IMR-90 (cell line): ENCODE measurements around the gene CTDP1. TPM values are rescaled to one million over a fixed set of nuclear protein-coding genes. Genes with fewer than 3 reads are reported as not detected.

Experiments used
- ATAC-seq: fragments of 200-7000 bp; cut with Tn5 transposase; 2 replicates; pipeline ENCODE4 v1.9.1; 2020; ENCODE audit warnings: low read depth, mild to moderate bottlenecking, moderate library complexity
- BruUV-seq: library from RNA; stranded (reverse); fragments of 400-500 nt; replicated peaks from 2 replicates; lab custom pipeline; 2021; lab: Mats Ljungman, UMichigan
- CTCF ChIA-PET: fragments of 300-600 bp; formaldehyde crosslinking; extraction: SDS; loops from one replicate; lab custom pipeline; 2021; ENCODE audit warnings: antibody characterized with exemption; lab: Yijun Ruan, JAX
- POLR2A ChIA-PET: fragments of 300-600 bp; sonication (Branson Sonifier 250); formaldehyde crosslinking; loops from one replicate; lab custom pipeline; 2022; ENCODE audit warnings: antibody characterized with exemption; ENCODE audit not compliant: unreplicated experiment; lab: Charles Lee
- DNase-seq: peaks from one replicate; pipeline ENCODE4 v3.0.0; 2013
- H2AFZ ChIP-seq: replicated peaks from 2 replicates; pipeline ENCODE3; 2013; ENCODE audit warnings: low read length, mild to moderate bottlenecking; ENCODE audit not compliant: poor library complexity
- H2AK5ac ChIP-seq: 2 replicates; pipeline ENCODE4 v1.6.1; 2013; ENCODE audit warnings: low read depth, low read length, inconsistent platforms
- H2AK9ac ChIP-seq: replicated peaks from 2 replicates; pipeline ENCODE3; 2013; ENCODE audit warnings: mild to moderate bottlenecking, low read depth, low read length, moderate library complexity; ENCODE audit not compliant: poor library complexity
- H2BK120ac ChIP-seq: 2 replicates; pipeline ENCODE4 v1.6.1; 2013; ENCODE audit warnings: low read depth, low read length, inconsistent platforms
- H2BK15ac ChIP-seq: 3 replicates; pipeline ENCODE4 v1.6.1; 2013; ENCODE audit warnings: low read depth, low read length, inconsistent platforms
- H2BK20ac ChIP-seq: 2 replicates; pipeline ENCODE4 v1.6.1; 2013; ENCODE audit warnings: low read depth, mild to moderate bottlenecking, inconsistent platforms, low read length, moderate library complexity
- H2BK5ac ChIP-seq: 2 replicates; pipeline ENCODE4 v1.6.1; 2013; ENCODE audit warnings: mild to moderate bottlenecking, low read depth, low read length, inconsistent platforms; ENCODE audit not compliant: poor library complexity, severe bottlenecking
- H3K14ac ChIP-seq: replicated peaks from 2 replicates; pipeline ENCODE4 v1.6.1; 2013; ENCODE audit warnings: low read depth, low read length, inconsistent platforms
- H3K18ac ChIP-seq: 2 replicates; pipeline ENCODE4 v1.6.1; 2013; ENCODE audit warnings: low read depth, low read length, control low read depth
- H3K23ac ChIP-seq: 2 replicates; pipeline ENCODE4 v1.6.1; 2013; ENCODE audit warnings: low read depth, low read length, inconsistent platforms
- H3K27ac ChIP-seq: 2 replicates; pipeline ENCODE4 v1.5.1; 2013; ENCODE audit warnings: mild to moderate bottlenecking, control low read depth, low read length; ENCODE audit not compliant: insufficient read depth
- H3K27me3 ChIP-seq: 2 replicates; pipeline ENCODE4 v1.6.1; 2013; ENCODE audit warnings: low read length; ENCODE audit not compliant: control insufficient read depth, insufficient read depth
- H3K36me3 ChIP-seq: 2 replicates; pipeline ENCODE4 v1.6.1; 2013; ENCODE audit warnings: low read length, mixed read lengths; ENCODE audit not compliant: control insufficient read depth, insufficient read depth
- H3K4ac ChIP-seq: 2 replicates; pipeline ENCODE4 v1.6.1; 2013; ENCODE audit warnings: low read depth, low read length, inconsistent platforms
- H3K4me1 ChIP-seq: 2 replicates; pipeline ENCODE4 v1.6.1; 2013; ENCODE audit warnings: low read length, mixed read lengths; ENCODE audit not compliant: control insufficient read depth, insufficient read depth
- H3K4me2 ChIP-seq: 2 replicates; pipeline ENCODE4 v1.6.1; 2013; ENCODE audit warnings: low read depth, mild to moderate bottlenecking, control low read depth, low read length, moderate library complexity
- H3K4me3 ChIP-seq: 2 replicates; pipeline ENCODE4 v1.5.1; 2013; ENCODE audit warnings: low read depth, mild to moderate bottlenecking, control low read depth, low read length, moderate library complexity; ENCODE audit not compliant: insufficient read depth
- H3K56ac ChIP-seq: 2 replicates; pipeline ENCODE4 v1.6.1; 2013; ENCODE audit warnings: low read length, inconsistent platforms; ENCODE audit not compliant: insufficient read depth; ENCODE audit errors: extremely low read depth
- H3K79me1 ChIP-seq, 2 experiments: 2 replicates each; pipeline ENCODE4 v1.6.1; 2013; ENCODE audit warnings: low read length in 2 of 2, inconsistent platforms in 1 of 2, low read depth in 1 of 2
- H3K9ac ChIP-seq: 2 replicates; pipeline ENCODE4 v1.6.1; 2013; ENCODE audit warnings: low read depth, low read length, control low read depth
- H3K9me1 ChIP-seq: 2 replicates; pipeline ENCODE4 v1.6.1; 2013; ENCODE audit warnings: low read length, inconsistent platforms; ENCODE audit not compliant: insufficient read depth
- H3K9me3 ChIP-seq: 2 replicates; pipeline ENCODE4 v1.6.1; 2013; ENCODE audit warnings: low read length; ENCODE audit not compliant: control insufficient read depth, insufficient read depth
- H4K20me1 ChIP-seq: 2 replicates; pipeline ENCODE4 v1.6.1; 2013; ENCODE audit warnings: low read length, inconsistent platforms; ENCODE audit not compliant: insufficient read depth
- H4K5ac ChIP-seq: 2 replicates; pipeline ENCODE4 v1.6.1; 2013; ENCODE audit warnings: mild to moderate bottlenecking, low read depth, low read length, control low read depth
- H4K8ac ChIP-seq, 2 experiments: 2 replicates each; pipeline ENCODE4 v1.6.1; 2013; ENCODE audit warnings: low read depth in 2 of 2, low read length in 2 of 2, control low read depth in 1 of 2, inconsistent platforms in 1 of 2
- H4K91ac ChIP-seq: 2 replicates; pipeline ENCODE4 v1.6.1; 2013; ENCODE audit warnings: low read depth, low read length, inconsistent platforms; ENCODE audit not compliant: insufficient read depth
- BHLHE40 ChIP-seq: fragments of 150-350 bp; IDR thresholded peaks from 2 replicates; pipeline ENCODE4 v1.6.1; 2016; ENCODE audit warnings: mild to moderate bottlenecking, low read depth, low read length
- CEBPB ChIP-seq: IDR thresholded peaks from 2 replicates; pipeline ENCODE4 v1.6.1; 2012; ENCODE audit warnings: low read depth, low read length, improper control_type of control experiment
- CHD1 ChIP-seq: IDR thresholded peaks from 2 replicates; pipeline ENCODE4 v1.6.1; 2012; ENCODE audit warnings: low read depth, low read length, improper control_type of control experiment
- CTCF ChIP-seq: conservative IDR thresholded peaks from 2 replicates; pipeline ENCODE4 v1.5.1; 2012; ENCODE audit warnings: mild to moderate bottlenecking, low read depth, low read length, improper control_type of control experiment
- ELK1 ChIP-seq: fragments of 150-350 bp; IDR thresholded peaks from 2 replicates; pipeline ENCODE4 v1.6.1; 2016; ENCODE audit warnings: low read depth, mild to moderate bottlenecking, low read length, moderate library complexity, borderline replicate concordance
- FOS ChIP-seq: fragments of 150-350 bp; IDR thresholded peaks from 2 replicates; pipeline ENCODE4 v1.6.1; 2016; ENCODE audit warnings: low read depth, low read length
- MAFK ChIP-seq: IDR thresholded peaks from 2 replicates; pipeline ENCODE4 v1.6.1; 2012; ENCODE audit warnings: low read depth, low read length, improper control_type of control experiment
- MAZ ChIP-seq: IDR thresholded peaks from 2 replicates; pipeline ENCODE4 v1.6.1; 2012; ENCODE audit warnings: low read depth, mild to moderate bottlenecking, low read length, improper control_type of control experiment, moderate library complexity, borderline replicate concordance
- NFE2L2 ChIP-seq: fragments of 150-350 bp; IDR thresholded peaks from 2 replicates; pipeline ENCODE4 v1.6.1; 2016; ENCODE audit warnings: low read depth, mild to moderate bottlenecking, low read length
- POLR2A ChIP-seq: IDR thresholded peaks from 2 replicates; pipeline ENCODE4 v1.6.1; 2012; ENCODE audit warnings: mild to moderate bottlenecking, low read depth, low read length
- RAD21 ChIP-seq: IDR thresholded peaks from 2 replicates; pipeline ENCODE4 v1.6.1; 2012; ENCODE audit warnings: low read length, improper control_type of control experiment
- RCOR1 ChIP-seq: IDR thresholded peaks from 2 replicates; pipeline ENCODE4 v1.6.1; 2012; ENCODE audit warnings: mild to moderate bottlenecking, low read length, improper control_type of control experiment; ENCODE audit not compliant: insufficient replicate concordance
- RFX5 ChIP-seq: IDR thresholded peaks from 2 replicates; pipeline ENCODE4 v1.8.0; 2012; ENCODE audit warnings: low read depth, mild to moderate bottlenecking, low read length, moderate library complexity
- SMC3 ChIP-seq: fragments of 150-350 bp; IDR thresholded peaks from 2 replicates; pipeline ENCODE4 v1.6.1; 2016; ENCODE audit warnings: low read depth, mild to moderate bottlenecking, antibody characterized with exemption, low read length, moderate library complexity
- USF2 ChIP-seq: fragments of 150-350 bp; IDR thresholded peaks from 2 replicates; pipeline ENCODE4 v1.6.1; 2017; ENCODE audit warnings: mild to moderate bottlenecking, antibody characterized with exemption, low read length, low read depth
- WGBS, 2 experiments: methylation state at CpG; one replicate each; pipeline versions ENCODE4 v1.1.5 to v1.1.7; 2013; ENCODE audit warnings: missing lambda C conversion rate in 2 of 2; ENCODE audit not compliant: insufficient read length in 1 of 2; ENCODE audit errors: extremely low coverage in 2 of 2; 5-methylcytosine and 5-hydroxymethylcytosine counted together
- dilution Hi-C: fragments of 300-500 bp; cut with HindIII; formaldehyde crosslinking; loops from one replicate; pipeline ENCODE4 v1.14.3; 2018; ENCODE audit warnings: low sequenced_read_pairs; ENCODE audit not compliant: unreplicated experiment
- in situ Hi-C: fragments of 300-500 bp; cut with MboI; formaldehyde crosslinking; loops from 3 replicates; pipeline ENCODE4 v1.14.3; 2019; ENCODE audit warnings: low sequenced_read_pairs, inconsistent platforms, mixed read lengths
- intact Hi-C: fragments of 100-400 bp; cut with micrococcal nuclease; formaldehyde crosslinking; loops from 2 replicates; pipeline ENCODE4 v1.10.0; 2022
- polyA plus RNA-seq, 3 experiments: library from polyadenylated mRNA; depleted of rRNA; stranded (reverse); fragments of >200 nt; gene quantifications; 2 replicates each; pipeline ENCODE4 v1.2.3, GENCODE V29; 2012; ENCODE audit warnings: low replicate concordance in 1 of 3
- total RNA-seq: library from RNA; depleted of rRNA; stranded (reverse); fragments of >200 nt; gene quantifications from 2 replicates; pipeline ENCODE4 v1.2.3, GENCODE V29; 2012

Gene CTDP1
- total and polyA plus RNA-seq, 2 of the 4 experiments (the other 2 are of a cell fraction) = 13.4 to 17.6 TPM

GRCh38 chr18:79637921-79638909, 41.4 kb upstream of the CTDP1 start:
- POLR2A ChIA-PET = no interaction called here
- Histone ChIP-seq H2BK15ac (no peak overlapping the region), H3K56ac (no peak overlapping the region), H2AK5ac (no peak overlapping the region), H3K4ac (no peak overlapping the region), H3K9me3 (no peaks in the 10 kb centered on the region), H2BK20ac (no peak overlapping the region), H3K36me3 (no peaks in the 10 kb centered on the region), H3K4me1 (no peaks in the 10 kb centered on the region), H3K9me1 (no peaks in the 10 kb centered on the region), H3K18ac (no peak overlapping the region), H3K4me2 (no peak overlapping the region), H3K4me3 (no peak overlapping the region), H3K14ac (no peak overlapping the region), H4K20me1 (no peaks in the 10 kb centered on the region), H2AFZ (no peak overlapping the region), H3K27me3 (peaks cover 34% of the 10 kb centered on the region), H4K8ac (no peak overlapping the region), H2AK9ac (no peak overlapping the region), H2BK120ac (no peak overlapping the region), H3K27ac (no peak overlapping the region), H3K23ac (no peak overlapping the region), H2BK5ac (no peak overlapping the region), H3K9ac (no peak overlapping the region), H3K79me1 (no peaks in the 10 kb centered on the region), H4K5ac (no peak overlapping the region), H4K91ac (no peak overlapping the region)
- intact Hi-C loops = no loop called here
- 69% methylated on average over 18 of the region's 99 CpGs; no CpG with 5 or more reads in 1 of the 2 experiments for WGBS, 2 experiments
- CTCF ChIA-PET = no interaction called here
- DNase-seq (no peak), ATAC-seq (no peak)
- in situ Hi-C loops = no loop called here
- BruUV-seq = no TSS peak
- dilution Hi-C loops = no loop called here
- TF ChIP-seq FOS (no peak), NFE2L2 (no peak), USF2 (no peak), RAD21 (no peak), CTCF (no peak), RFX5 (no peak), SMC3 (no peak), BHLHE40 (no peak), POLR2A (no peak), ELK1 (no peak), MAFK (no peak), CEBPB (no peak), MAZ (no peak), RCOR1 (no peak), CHD1 (no peak)
